ENCODE measurements around the gene FCHSD2. TPM values are rescaled to one million over a fixed set of nuclear protein-coding genes. Genes with fewer than 3 reads are reported as not detected.

FCHSD2 gene
- total and polyA plus RNA-seq, 2 of the 13 experiments (the other 11 are each of a cell fraction or from before 2014, with no cell fraction given), result 20.5 to 24.8 TPM

DNA sequence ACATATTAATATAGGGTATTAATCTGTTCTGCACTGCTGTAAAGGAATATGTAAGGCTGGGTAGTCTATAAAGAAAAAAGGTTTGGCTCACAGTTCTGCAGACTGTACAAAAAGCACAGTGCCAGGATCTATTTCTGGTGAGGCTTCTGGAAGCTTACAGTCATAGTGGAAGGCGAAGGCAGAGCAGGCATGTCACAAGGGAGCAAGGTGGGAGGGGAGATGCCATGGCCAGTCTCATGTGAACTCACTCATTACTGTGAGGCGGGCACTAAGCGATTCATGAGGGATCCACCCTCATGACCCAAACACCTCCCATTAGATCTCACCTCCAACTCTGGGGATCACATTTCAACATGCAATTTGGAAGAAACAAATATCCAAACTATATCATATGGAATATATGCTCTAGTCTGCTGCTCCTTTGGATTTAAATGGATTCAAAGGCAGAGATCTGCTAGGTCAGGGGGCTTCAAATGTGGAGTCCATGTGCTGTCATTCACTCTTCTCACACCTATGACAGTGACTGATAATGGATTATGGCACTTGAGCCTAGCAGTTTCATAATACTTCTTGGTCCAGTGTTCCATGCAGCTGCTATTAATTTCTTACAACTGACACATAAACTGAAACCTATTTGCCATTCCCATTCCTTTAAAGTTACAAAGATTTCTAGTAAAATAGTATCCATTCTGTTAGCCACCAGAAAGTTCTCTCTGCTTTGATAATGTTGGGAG, 182.0 kb downstream of the FCHSD2 start:
- CTCF ChIA-PET (ENCODE audit: low intra/inter-chr PET ratio, low total read pairs), result no interaction called here
- peaks cover 3 to 36% of the 10 kb centered on the region in 2 experiments for H3K36me3 ChIP-seq (replicated peaks in 1 of 2; ENCODE audit: control insufficient read depth in 1 of 2, insufficient read depth in 2 of 2, low read length in 2 of 2)
- H3K79me2 ChIP-seq (ENCODE audit: insufficient read depth, low read length), result no peaks in the 10 kb centered on the region
- no TSS peak for BruUV-seq (replicated peaks)
- FAIRE-seq (no peak), ATAC-seq (no peak), DNase-seq (ENCODE audit: low spot score) (no peak)
- H2AFZ ChIP-seq (ENCODE audit: low read length), result no peak overlapping the region
- no peaks in the 10 kb centered on the region for H3K9me3 ChIP-seq (ENCODE audit: low read length)
- H3K4me1 ChIP-seq (ENCODE audit: insufficient read depth, low read length), result peaks cover 14% of the 10 kb centered on the region
- H4K20me1 ChIP-seq (ENCODE audit: insufficient read depth, low read length), result no peaks in the 10 kb centered on the region
- POLR2A ChIA-PET, result no interaction called here
- TF ChIP-seq, protein P1, sequence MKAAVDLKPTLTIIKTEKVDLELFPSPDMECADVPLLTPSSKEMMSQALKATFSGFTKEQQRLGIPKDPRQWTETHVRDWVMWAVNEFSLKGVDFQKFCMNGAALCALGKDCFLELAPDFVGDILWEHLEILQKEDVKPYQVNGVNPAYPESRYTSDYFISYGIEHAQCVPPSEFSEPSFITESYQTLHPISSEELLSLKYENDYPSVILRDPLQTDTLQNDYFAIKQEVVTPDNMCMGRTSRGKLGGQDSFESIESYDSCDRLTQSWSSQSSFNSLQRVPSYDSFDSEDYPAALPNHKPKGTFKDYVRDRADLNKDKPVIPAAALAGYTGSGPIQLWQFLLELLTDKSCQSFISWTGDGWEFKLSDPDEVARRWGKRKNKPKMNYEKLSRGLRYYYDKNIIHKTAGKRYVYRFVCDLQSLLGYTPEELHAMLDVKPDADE (CRISPR knock-in tag; IDR thresholded peaks at IDR 0.05), result no peak
- intact Hi-C loops (cut with micrococcal nuclease; ENCODE audit: unreplicated experiment) (no loop called here), in situ Hi-C loops (cut with HindIII; ENCODE audit: extremely low pct_ligation_motif_present, low pct_unique_long_range_greater_than_20kb) (no loop called here)
- H3K27me3 ChIP-seq (ENCODE audit: control insufficient read depth in 1 of 2, insufficient read depth in 2 of 2, low read length in 2 of 2), result no peaks in the 10 kb centered on the region
- H3K27ac ChIP-seq (ENCODE audit: extremely low read length, insufficient read depth, low read length), result no peak overlapping the region
- 100% methylated on average over 3 of the region's 3 CpGs for WGBS (ENCODE audit: low lambda C conversion rate)
- H3K4me3 ChIP-seq (replicated peaks in 1 of 3; ENCODE audit: insufficient read depth in 1 of 3, low read depth in 2 of 3, low read length in 3 of 3), result no peak overlapping the region
- no peak overlapping the region for H3K9ac ChIP-seq (ENCODE audit: insufficient read depth, low read depth, low read length)
- H3K4me2 ChIP-seq (ENCODE audit: low read depth, low read length), result no peak overlapping the region

DNA sequence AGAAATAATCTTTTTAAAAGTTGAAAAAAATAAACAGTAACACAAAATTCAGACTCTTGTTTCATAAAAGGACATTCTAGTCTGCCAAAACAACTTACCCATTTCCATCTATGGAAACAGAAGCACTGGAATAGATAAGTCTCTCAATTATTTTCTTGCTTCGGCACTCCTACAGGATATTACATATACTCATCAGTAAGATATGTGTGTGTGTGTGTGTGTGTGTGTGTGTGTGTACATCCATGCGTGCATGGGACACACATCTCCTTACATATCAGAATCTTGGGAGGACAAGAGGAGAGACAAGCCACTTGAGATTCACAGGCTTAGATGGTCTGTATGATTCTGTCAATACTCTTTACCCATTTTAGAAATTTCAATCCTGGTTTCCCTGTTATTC, 183.3 kb downstream of the FCHSD2 start:
- H3K27ac ChIP-seq (ENCODE audit: extremely low read length, insufficient read depth, low read length), result no peak overlapping the region
- H3K27me3 ChIP-seq (ENCODE audit: control insufficient read depth in 1 of 2, insufficient read depth in 2 of 2, low read length in 2 of 2), result no peaks in the 10 kb centered on the region
- intact Hi-C loops (cut with micrococcal nuclease; ENCODE audit: unreplicated experiment) (no loop called here), in situ Hi-C loops (cut with HindIII; ENCODE audit: extremely low pct_ligation_motif_present, low pct_unique_long_range_greater_than_20kb) (no loop called here)
- H3K9ac ChIP-seq (ENCODE audit: insufficient read depth, low read depth, low read length), result no peak overlapping the region
- ChIA-PET POLR2A (no interaction called here), CTCF (ENCODE audit: low intra/inter-chr PET ratio, low total read pairs) (no interaction called here)
- no peak overlapping the region for H3K4me3 ChIP-seq (replicated peaks in 1 of 3; ENCODE audit: insufficient read depth in 1 of 3, low read depth in 2 of 3, low read length in 3 of 3)
- DNase-seq (ENCODE audit: low spot score) (no peak), ATAC-seq (no peak), FAIRE-seq (no peak)
- 100% methylated on average over 2 of the region's 2 CpGs for WGBS (ENCODE audit: low lambda C conversion rate)
- no peaks in the 10 kb centered on the region for H4K20me1 ChIP-seq (ENCODE audit: insufficient read depth, low read length)
- H3K36me3 ChIP-seq (replicated peaks in 1 of 2; ENCODE audit: control insufficient read depth in 1 of 2, insufficient read depth in 2 of 2, low read length in 2 of 2), result peaks cover 3 to 30% of the 10 kb centered on the region in 2 experiments; a peak in 4 of 5 replicates
- H2AFZ ChIP-seq (ENCODE audit: low read length), result no peak overlapping the region
- no TSS peak for BruUV-seq (replicated peaks)
- H3K9me3 ChIP-seq (ENCODE audit: low read length), result no peaks in the 10 kb centered on the region
- H3K4me2 ChIP-seq (ENCODE audit: low read depth, low read length), result no peak overlapping the region
- no peaks in the 10 kb centered on the region for H3K79me2 ChIP-seq (ENCODE audit: insufficient read depth, low read length)
- peaks cover 14% of the 10 kb centered on the region for H3K4me1 ChIP-seq (ENCODE audit: insufficient read depth, low read length)
- TF ChIP-seq RFXAP (CRISPR knock-in tag; IDR thresholded peaks at IDR 0.05; ENCODE audit: borderline replicate concordance) (no peak), ZNF546 (CRISPR knock-in tag; conservative IDR thresholded peaks at IDR 0.05) (no peak), ZFP1 (CRISPR knock-in tag; IDR thresholded peaks at IDR 0.05) (no peak), THAP11 (CRISPR knock-in tag; IDR thresholded peaks at IDR 0.05) (no peak), SETDB1 (CRISPR knock-in tag; IDR thresholded peaks at IDR 0.05; ENCODE audit: borderline replicate concordance) (no peak), NFE2L2 (IDR thresholded peaks at IDR 0.05; ENCODE audit: low read length) (no peak), POLR2A (IDR thresholded peaks at IDR 0.05; ENCODE audit: insufficient read depth in 1 of 2, low read depth in 2 of 2, low read length in 2 of 2) (no peak), MIER2 (CRISPR knock-in tag; IDR thresholded peaks at IDR 0.05) (no peak), FIP1L1 (IDR thresholded peaks at IDR 0.05; ENCODE audit: borderline replicate concordance, insufficient read depth, low read depth, low read length) (no peak), MTF2 (CRISPR knock-in tag; IDR thresholded peaks at IDR 0.05; ENCODE audit: borderline replicate concordance) (no peak), FOXP1 (IDR thresholded peaks at IDR 0.05) (no peak), FOXP1 (CRISPR knock-in tag; IDR thresholded peaks at IDR 0.05) (no peak)
- TF ChIP-seq, protein P2, sequence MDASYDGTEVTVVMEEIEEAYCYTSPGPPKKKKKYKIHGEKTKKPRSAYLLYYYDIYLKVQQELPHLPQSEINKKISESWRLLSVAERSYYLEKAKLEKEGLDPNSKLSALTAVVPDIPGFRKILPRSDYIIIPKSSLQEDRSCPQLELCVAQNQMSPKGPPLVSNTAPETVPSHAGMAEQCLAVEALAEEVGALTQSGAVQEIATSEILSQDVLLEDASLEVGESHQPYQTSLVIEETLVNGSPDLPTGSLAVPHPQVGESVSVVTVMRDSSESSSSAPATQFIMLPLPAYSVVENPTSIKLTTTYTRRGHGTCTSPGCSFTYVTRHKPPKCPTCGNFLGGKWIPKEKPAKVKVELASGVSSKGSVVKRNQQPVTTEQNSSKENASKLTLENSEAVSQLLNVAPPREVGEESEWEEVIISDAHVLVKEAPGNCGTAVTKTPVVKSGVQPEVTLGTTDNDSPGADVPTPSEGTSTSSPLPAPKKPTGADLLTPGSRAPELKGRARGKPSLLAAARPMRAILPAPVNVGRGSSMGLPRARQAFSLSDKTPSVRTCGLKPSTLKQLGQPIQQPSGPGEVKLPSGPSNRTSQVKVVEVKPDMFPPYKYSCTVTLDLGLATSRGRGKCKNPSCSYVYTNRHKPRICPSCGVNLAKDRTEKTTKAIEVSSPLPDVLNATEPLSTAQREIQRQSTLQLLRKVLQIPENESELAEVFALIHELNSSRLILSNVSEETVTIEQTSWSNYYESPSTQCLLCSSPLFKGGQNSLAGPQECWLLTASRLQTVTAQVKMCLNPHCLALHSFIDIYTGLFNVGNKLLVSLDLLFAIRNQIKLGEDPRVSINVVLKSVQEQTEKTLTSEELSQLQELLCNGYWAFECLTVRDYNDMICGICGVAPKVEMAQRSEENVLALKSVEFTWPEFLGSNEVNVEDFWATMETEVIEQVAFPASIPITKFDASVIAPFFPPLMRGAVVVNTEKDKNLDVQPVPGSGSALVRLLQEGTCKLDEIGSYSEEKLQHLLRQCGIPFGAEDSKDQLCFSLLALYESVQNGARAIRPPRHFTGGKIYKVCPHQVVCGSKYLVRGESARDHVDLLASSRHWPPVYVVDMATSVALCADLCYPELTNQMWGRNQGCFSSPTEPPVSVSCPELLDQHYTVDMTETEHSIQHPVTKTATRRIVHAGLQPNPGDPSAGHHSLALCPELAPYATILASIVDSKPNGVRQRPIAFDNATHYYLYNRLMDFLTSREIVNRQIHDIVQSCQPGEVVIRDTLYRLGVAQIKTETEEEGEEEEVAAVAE (CRISPR knock-in tag; IDR thresholded peaks at IDR 0.05; ENCODE audit: borderline replicate concordance), result no peak
